Fibroblast of mammary gland (primary cell): Measurements from ENCODE around the gene CMTR1.

Experiments
- DNase-seq: peaks from one replicate; pipeline ENCODE4 v3.0.0-alpha.2; 2010; ENCODE audit warnings: low read depth
- H3K4me3 ChIP-seq: 2 replicates; pipeline ENCODE4 v1.5.1; 2011; ENCODE audit warnings: low read depth, mild to moderate bottlenecking, low read length, moderate library complexity; ENCODE audit not compliant: control insufficient read depth
- CTCF ChIP-seq: conservative IDR thresholded peaks from 2 replicates; pipeline ENCODE4 v1.5.1; 2011; ENCODE audit warnings: low read depth, low read length, inconsistent platforms; ENCODE audit not compliant: control insufficient read depth, insufficient read depth

Gene CMTR1

GRCh38 chr6:37491830-37492208 lies 58.8 kb downstream of the CMTR1 start:
- no peak for DNase-seq
- H3K4me3 ChIP-seq = no peak overlapping the region
- no peak for TF ChIP-seq CTCF

- DNase-seq = no peak
- H3K4me3 ChIP-seq = no peak overlapping the region
- no peak for TF ChIP-seq CTCF
These were observed 59.4 kb downstream of the CMTR1 start for GRCh38 chr6:37492236-37492972.

- no peak for TF ChIP-seq CTCF
These were observed 60.1 kb downstream of the CMTR1 start for GRCh38 chr6:37492991-37493660.

GRCh38 chr6:37493661-37493995 lies 60.6 kb downstream of the CMTR1 start:
- H3K4me3 ChIP-seq = no peak overlapping the region
- TF ChIP-seq CTCF = no peak
- DNase-seq = no peak

More at GRCh38 chr6:37492991-37493660, 60.1 kb downstream of the CMTR1 start:
- no peak overlapping the region for H3K4me3 ChIP-seq
- no peak for DNase-seq

GRCh38 chr6:37495244-37495934 lies 62.4 kb downstream of the CMTR1 start:
- no peak overlapping the region for H3K4me3 ChIP-seq
- TF ChIP-seq CTCF = no peak
- DNase-seq = no peak

GRCh38 chr6:37496951-37497885 lies 64.2 kb downstream of the CMTR1 start:
- no peak for DNase-seq
- TF ChIP-seq CTCF = no peak
- H3K4me3 ChIP-seq = no peak overlapping the region
